ENCODE data around the gene NCBP3. TPM values are rescaled to one million over a fixed set of nuclear protein-coding genes. Genes with fewer than 3 reads are reported as not detected.

Gene NCBP3
- total RNA-seq, 1 experiment from 2014 or later: 21.9 TPM

GRCh38 chr17:3759597-3760216 lies 86.3 kb downstream of the NCBP3 start:
- DNase-seq (ENCODE audit: low read depth): no peak

GRCh38 chr17:3755335-3756030 lies 90.6 kb downstream of the NCBP3 start:
- no peak for DNase-seq (ENCODE audit: low read depth)

GRCh38 chr17:3754458-3755334 lies 91.3 kb downstream of the NCBP3 start:
- DNase-seq (ENCODE audit: low read depth): no peak

- no peak for DNase-seq (ENCODE audit: low read depth)
These were observed 92.0 kb downstream of the NCBP3 start for GRCh38 chr17:3754066-3754457.

GRCh38 chr17:3753624-3754023 lies 92.4 kb downstream of the NCBP3 start:
- DNase-seq (ENCODE audit: low read depth): no peak

Other genes starting within 250 kb of the NCBP3 start
- 0.51 and 0.86 TPM in 2 replicates for gene TRPV1, start 236.8 kb downstream of the NCBP3 start, total RNA-seq (2014; rRNA removed)
- gene SHPK, start 210.0 kb downstream of the NCBP3 start, total RNA-seq (2014; rRNA removed): 17.4 and 17.8 TPM in 2 replicates
- 20.3 and 29.1 TPM in 2 replicates for gene CTNS, start 209.5 kb downstream of the NCBP3 start, total RNA-seq (2014; rRNA removed)
- gene TAX1BP3, start 177.7 kb downstream of the NCBP3 start, total RNA-seq (2014; rRNA removed): 259 and 286 TPM in 2 replicates
- 13.0 and 42.7 TPM in 2 replicates for gene EMC6, start 177.4 kb downstream of the NCBP3 start, total RNA-seq (2014; rRNA removed)
- gene P2RX5, start 150.1 kb downstream of the NCBP3 start, total RNA-seq (2014; rRNA removed): 21.5 and 28.6 TPM in 2 replicates
- gene HASPIN, start 122.3 kb downstream of the NCBP3 start, total RNA-seq (2014; rRNA removed): 14.7 and 17.0 TPM in 2 replicates
- 36.8 and 38.6 TPM in 2 replicates for gene ITGAE, start 45.1 kb downstream of the NCBP3 start, total RNA-seq (2014; rRNA removed)
- 3.6 and 3.7 TPM in 2 replicates for gene CAMKK1, start 46.8 kb upstream of the NCBP3 start, total RNA-seq (2014; rRNA removed)
- gene P2RX1, start 70.2 kb upstream of the NCBP3 start, total RNA-seq (2014; rRNA removed): 0.17 TPM in 1 of 2 replicates, not detected in the other
- 0.77 and 3.8 TPM in 2 replicates for gene ATP2A3, start 118.2 kb upstream of the NCBP3 start, total RNA-seq (2014; rRNA removed)